Stimulated activated CD4-positive, alpha-beta T cell treated with anti-CD3 and anti-CD28 coated beads, Interleukin-4, amount 100 ng/mL, for 48 hours (primary cell): ENCODE measurements around the gene UMODL1.

Experiments
- DNase-seq, 2 donors: peaks; one replicate each; pipeline ENCODE4 v3.0.0-alpha.2; 2020; ENCODE audit warnings: low read depth in 2 of 2

Gene UMODL1

DNA sequence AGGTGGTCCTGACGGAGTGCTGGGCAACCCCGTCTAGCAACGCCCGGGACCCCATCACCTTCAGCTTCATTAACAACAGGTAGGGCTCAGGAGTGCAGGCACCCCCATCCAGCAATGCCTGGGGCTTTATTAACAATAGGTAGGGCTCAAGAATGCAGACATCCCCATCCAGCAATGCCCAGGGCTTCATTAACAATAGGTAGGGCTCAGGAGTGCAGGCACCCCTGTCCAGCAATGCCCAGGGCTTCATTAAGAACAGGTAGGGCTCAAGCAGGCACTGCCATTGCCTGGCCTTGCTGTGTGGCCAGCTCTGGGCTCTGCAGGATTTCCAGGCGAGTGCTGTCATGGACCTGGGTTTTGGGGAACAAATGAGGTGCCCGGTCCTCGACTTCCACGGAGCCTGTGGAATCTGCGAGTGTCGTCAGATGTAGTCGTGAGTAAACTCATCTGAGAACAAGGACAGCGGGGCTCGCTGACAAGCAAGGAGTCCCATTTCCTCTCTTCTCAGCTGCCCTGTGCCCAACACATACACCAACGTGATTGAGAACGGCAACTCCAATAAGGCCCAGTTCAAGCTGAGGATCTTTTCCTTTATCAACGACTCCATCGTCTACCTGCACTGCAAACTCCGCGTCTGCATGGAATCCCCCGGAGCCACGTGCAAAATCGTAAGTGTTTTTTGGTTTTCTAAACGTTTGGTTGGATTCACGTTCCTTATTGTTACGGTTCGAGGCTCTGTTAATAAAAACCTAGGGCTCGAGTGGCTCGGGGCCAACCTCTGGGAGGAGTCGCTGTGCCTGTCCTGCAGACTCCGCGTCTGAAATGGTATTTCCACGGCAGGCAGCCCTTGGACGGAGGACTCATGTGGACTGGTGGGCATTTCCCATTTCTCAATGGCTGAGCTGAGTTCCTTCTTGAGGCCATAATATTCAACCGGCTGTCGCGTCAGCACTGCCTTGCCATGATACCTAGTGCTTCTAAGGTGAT lies 56.3 kb downstream of the UMODL1 start:
- no peak for DNase-seq

- DNase-seq, result no peak
These were observed 58.5 kb downstream of the UMODL1 start for GRCh38 chr21:42129300-42130266.

- no peak for DNase-seq
These were observed 59.3 kb downstream of the UMODL1 start for GRCh38 chr21:42130441-42130840.

- no peak for DNase-seq
These were observed 61.1 kb downstream of the UMODL1 start for GRCh38 chr21:42132183-42132582.

GRCh38 chr21:42133131-42133530 lies 62.0 kb downstream of the UMODL1 start:
- no peak for DNase-seq

DNA sequence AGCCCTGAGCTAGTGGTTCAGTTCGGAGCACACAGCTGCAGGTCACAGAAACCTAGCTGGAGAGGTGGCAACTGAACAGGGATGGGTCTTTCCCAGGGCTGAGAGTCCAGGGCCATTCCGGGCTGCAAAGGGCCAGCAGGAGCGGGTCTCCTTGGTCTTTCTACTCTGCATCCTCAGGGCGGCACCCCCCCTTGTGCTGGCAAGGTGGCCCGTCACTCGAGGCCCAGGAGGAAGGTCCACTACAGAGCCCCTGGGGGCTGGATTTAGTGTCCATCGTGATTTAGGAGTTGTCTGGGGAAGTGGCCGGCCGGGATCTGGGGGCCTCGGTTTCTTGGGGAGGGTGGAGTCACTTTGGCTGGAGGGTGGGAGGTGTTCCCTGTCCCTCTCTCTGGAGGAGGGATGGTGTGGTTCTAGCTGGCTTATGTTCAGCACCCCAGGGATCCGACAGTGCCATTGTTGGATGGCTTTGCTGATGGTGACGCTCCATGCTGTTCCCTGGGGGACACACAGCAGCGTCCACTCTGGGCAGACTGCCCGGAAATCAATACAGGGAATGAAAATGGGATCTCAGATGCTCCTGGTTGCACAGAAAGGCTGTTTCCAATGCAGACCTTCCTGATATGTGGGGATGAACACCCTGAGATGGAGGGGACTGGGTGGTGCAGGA lies 64.4 kb downstream of the UMODL1 start:
- no peak for DNase-seq

DNA sequence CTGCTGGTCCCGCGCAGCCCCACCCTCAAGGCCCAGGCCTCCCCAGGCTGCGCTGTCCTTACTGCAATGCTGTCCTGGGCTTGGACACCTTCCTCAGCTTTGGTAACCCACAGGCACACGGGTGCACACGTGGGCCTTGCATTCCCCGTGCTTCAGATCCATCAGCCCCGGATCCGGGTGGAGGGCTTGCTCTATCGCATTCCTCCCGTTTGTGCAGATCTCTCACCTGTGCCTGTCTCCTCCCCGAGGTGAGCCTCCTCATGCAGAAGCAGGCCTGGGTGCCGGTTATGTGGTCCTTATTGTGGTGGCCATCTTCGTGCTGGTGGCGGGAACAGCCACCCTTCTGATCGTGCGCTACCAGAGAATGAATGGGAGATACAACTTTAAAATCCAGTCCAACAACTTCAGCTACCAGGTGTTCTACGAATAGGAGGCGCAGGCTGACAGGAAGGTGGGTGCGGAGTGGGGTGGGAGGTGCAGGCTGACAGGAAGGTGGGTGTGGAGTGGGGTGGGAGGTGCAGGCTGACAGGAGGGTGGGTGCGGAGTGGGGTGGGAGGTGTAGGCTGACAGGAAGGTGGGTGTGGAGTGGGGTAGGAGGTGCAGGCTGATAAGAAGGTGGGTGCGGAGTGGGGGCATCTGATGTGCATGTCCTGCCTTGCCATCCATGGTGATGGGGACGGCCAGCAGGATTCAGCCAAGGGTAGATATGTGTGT lies 66.2 kb downstream of the UMODL1 start:
- DNase-seq, result no peak

DNA sequence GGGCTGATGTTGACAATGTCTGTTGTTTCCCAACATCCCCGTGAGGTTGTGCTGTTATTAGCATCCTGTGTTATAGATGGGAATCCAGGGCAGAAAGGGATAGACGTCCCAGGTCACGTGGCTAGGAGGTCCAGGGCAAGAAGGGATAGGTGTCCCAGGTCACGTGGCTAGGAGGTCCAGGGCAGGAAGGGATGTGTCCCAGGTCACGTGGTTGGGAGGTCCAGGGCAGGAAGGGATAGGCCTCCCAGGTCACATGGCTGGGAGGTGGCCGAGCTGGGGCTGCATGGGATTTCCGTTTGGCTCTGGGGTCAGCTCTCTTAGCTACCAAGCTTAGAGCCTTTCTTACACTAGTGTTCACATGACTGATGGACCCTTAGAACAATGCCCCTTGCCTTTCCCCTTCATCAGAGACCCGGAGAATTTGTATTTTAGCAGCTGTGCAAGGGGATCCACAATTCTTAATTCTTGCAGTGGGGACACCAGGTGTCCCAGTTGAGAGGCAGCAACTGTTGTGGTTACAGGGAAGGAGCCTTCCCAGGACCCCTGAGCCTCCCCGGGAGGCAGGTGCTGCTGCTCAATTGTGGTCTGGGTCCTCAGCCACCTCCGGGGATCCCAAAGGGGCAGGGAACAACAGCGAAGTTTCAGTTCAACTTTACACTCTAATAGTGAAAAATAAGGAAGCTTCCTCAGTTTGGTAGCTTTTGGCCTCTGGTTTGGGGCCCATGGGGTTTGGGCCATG lies 69.2 kb downstream of the UMODL1 start:
- DNase-seq, result no peak

- DNase-seq, result no peak
These were observed 70.5 kb downstream of the UMODL1 start for GRCh38 chr21:42141643-42142042.

GRCh38 chr21:42142141-42142540 lies 71.0 kb downstream of the UMODL1 start:
- no peak for DNase-seq

DNA sequence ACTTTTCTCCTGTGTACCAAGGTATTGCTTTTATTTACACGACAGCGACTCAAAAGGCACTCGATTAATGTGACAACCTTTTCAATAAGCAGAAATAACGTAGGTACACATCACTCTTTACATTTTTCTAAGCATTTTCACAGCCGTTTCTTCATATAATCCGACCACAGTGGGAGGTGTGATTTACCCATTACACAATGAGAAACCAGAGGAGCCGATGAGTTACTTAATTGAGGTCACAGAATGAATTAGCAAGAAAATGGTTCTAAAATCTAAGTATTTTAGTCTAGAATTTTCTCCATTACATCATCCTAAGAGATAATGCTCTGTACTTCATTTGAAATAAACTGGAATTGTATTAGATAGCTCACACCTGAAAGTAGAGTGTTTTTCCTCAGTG lies 71.5 kb downstream of the UMODL1 start:
- DNase-seq, result no peak

GRCh38 chr21:42143111-42143510 lies 72.0 kb downstream of the UMODL1 start:
- DNase-seq, result no peak

- no peak for DNase-seq
These were observed 73.1 kb downstream of the UMODL1 start for GRCh38 chr21:42144221-42144620.

GRCh38 chr21:42144679-42145568 lies 73.8 kb downstream of the UMODL1 start:
- no peak for DNase-seq

- DNase-seq, result peak; percentile 43 to 48
These were observed 74.6 kb downstream of the UMODL1 start for GRCh38 chr21:42145569-42146272.

- no peak for DNase-seq
These were observed 75.2 kb downstream of the UMODL1 start for GRCh38 chr21:42146273-42146805.

GRCh38 chr21:42146821-42147220 lies 75.7 kb downstream of the UMODL1 start:
- no peak for DNase-seq

- no peak for DNase-seq
These were observed 76.4 kb downstream of the UMODL1 start for GRCh38 chr21:42147386-42148020.
